Measurements from ENCODE around the gene PHYKPL. TPM values are rescaled to one million over a fixed set of nuclear protein-coding genes. Genes with fewer than 3 reads are reported as not detected.

Gene PHYKPL
- total and polyA plus RNA-seq, 9 donors: 31.8 to 93.3 (median 61.6) TPM

DNA sequence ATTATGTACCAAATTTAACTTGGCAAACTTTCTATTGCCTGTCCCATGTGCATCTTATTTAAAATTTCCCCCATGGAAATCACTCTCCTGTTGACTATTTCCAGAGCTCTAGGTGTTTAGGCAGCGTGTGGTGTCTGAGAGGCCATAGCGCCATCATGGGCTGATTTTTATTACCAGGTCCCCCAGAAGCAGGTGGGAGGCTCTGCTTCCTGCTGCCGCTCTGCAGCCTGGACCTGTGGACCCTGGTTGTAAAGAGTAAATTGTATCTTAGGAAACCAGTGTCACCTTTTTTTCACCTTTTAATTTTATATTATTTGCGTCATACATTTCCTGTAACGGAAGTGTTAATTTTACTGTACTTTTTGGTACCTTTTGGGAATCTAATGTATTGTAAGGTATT lies 21.9 kb downstream of the PHYKPL start:
- H3K9me3 ChIP-seq: no peaks in the 10 kb centered on the region
- intact Hi-C loops (cut with DNase I): no loop called here
- no peaks in the 10 kb centered on the region for H3K27me3 ChIP-seq
- no peak for TF ChIP-seq CTCF (IDR thresholded peaks at IDR 0.05)
- no peak for TF ChIP-seq EP300 (IDR thresholded peaks at IDR 0.05)
- no peak for TF ChIP-seq POLR2A (IDR thresholded peaks at IDR 0.05)
- no peak overlapping the region for H3K27ac ChIP-seq
- no peak for DNase-seq
- peaks cover 8% of the 10 kb centered on the region for H3K4me1 ChIP-seq (ENCODE audit: insufficient read depth)
- H3K36me3 ChIP-seq: no peaks in the 10 kb centered on the region
- 88 to 90% (median 88%) methylated on average over 5 of the region's 5 CpGs for WGBS, 3 donors
- H3K4me3 ChIP-seq: no peak overlapping the region

DNA sequence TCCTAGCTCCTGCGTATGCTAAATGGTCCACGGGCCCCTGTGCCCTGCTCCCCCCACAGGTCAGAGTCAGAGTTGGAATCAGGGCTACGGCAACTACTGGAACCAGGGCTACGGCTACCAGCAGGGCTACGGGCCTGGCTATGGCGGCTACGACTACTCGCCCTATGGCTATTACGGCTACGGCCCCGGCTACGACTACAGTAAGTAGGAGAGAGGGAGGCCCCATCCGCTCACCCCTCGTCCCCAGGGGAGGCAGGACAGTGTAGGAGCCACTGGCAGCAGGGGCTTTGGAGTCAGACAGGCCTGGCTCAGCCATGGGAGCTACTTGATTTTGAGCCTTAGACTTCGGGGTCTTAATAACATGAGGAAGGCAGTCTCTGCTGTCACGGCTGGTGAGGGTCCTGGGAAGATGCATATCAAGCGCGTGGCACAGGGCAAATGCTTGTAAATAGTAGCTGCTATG lies 22.5 kb downstream of the PHYKPL start:
- intact Hi-C loops (cut with DNase I): no loop called here
- Histone ChIP-seq H3K36me3 (no peaks in the 10 kb centered on the region), H3K4me3 (no peak overlapping the region), H3K9me3 (no peaks in the 10 kb centered on the region), H3K27me3 (no peaks in the 10 kb centered on the region), H3K4me1 (ENCODE audit: insufficient read depth) (peaks cover 10% of the 10 kb centered on the region), H3K27ac (no peak overlapping the region)
- TF ChIP-seq EP300 (IDR thresholded peaks at IDR 0.05): no peak
- TF ChIP-seq POLR2A (IDR thresholded peaks at IDR 0.05): no peak
- no peak for TF ChIP-seq CTCF (IDR thresholded peaks at IDR 0.05)
- no peak for DNase-seq
- WGBS, 3 donors: 85 to 89% (median 87%) methylated on average over 18 of the region's 18 CpGs

DNA sequence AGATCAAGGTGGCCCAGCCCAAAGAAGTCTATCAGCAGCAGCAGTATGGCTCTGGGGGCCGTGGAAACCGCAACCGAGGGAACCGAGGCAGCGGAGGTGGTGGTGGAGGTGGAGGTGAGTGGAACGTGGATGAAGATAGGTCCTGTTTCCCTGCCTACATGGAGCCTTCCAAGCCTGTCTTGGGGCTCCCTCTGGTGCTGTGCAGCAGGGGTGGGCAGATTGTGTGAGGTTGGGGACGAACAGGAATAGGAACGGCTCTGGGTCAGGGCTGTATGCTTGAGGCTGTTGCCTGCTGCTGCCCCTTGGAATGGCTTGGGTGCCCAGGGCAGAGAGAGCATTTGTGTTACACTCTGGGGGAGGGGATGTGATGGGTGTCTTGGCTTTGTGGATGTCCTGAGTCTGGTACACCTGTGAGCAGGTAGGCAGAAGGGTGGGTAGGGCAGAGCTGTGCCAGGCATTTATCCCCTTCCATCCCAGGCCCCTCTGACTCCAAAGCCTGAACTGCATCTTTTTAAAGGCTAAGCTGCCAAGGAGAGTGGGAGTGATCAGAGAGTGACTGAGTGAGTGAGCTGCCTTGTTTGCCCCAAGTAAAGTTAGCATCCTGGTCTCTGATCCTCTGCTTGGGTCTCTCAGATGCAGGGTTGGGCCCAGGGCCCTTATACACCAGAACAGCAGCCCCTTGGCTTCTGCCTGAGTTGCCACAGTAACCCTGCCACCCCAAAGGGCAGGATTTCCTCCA lies 23.1 kb downstream of the PHYKPL start:
- intact Hi-C loops (cut with DNase I): no loop called here
- 72 to 78% (median 77%) methylated on average over 8 of the region's 8 CpGs for WGBS, 3 donors
- DNase-seq: no peak
- no peaks in the 10 kb centered on the region for H3K27me3 ChIP-seq
- no peak overlapping the region for H3K4me3 ChIP-seq
- H3K9me3 ChIP-seq: no peaks in the 10 kb centered on the region
- no peak overlapping the region for H3K27ac ChIP-seq
- no peaks in the 10 kb centered on the region for H3K36me3 ChIP-seq
- TF ChIP-seq EP300 (IDR thresholded peaks at IDR 0.05) (no peak), CTCF (IDR thresholded peaks at IDR 0.05) (no peak), POLR2A (IDR thresholded peaks at IDR 0.05) (no peak)
- peaks cover 10% of the 10 kb centered on the region for H3K4me1 ChIP-seq (ENCODE audit: insufficient read depth)

DNA sequence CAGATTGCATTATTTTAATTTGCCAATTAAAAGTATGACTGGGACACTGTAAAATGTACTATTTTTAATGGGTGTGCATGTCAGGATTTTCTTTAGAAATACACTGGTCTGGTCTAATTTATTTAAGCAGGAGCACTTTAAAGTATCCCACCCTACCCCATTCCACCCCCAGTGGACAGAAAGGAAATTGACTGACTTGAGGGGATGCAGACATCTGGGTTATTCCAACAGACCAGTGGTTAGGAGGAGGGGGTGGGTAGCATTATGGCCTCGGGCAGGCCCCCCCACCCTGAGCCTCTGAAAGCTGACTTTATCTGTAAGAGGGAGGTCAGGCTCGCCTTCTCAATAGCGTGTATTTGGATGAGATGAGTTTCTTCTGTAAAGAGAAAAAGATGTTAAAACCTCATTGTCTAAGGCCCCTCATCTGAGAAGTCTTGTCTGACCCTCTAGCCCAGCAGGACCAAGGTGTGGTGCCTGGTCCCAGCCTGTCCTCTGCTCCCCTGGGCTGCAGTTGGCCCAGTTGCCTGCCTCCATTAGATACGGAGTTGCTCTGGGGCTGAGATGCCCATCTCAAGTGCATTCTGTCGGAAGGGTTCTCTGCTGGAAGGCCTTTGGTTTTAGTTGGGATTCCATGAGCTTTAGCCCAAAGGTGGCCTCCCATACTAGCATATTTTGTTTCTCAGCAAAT lies 23.9 kb downstream of the PHYKPL start:
- no peak for DNase-seq
- no peaks in the 10 kb centered on the region for H3K36me3 ChIP-seq
- H3K4me3 ChIP-seq: no peak overlapping the region
- 62 to 69% (median 63%) methylated on average over 5 of the region's 5 CpGs for WGBS, 3 donors
- peaks cover 10% of the 10 kb centered on the region for H3K4me1 ChIP-seq (ENCODE audit: insufficient read depth)
- no peaks in the 10 kb centered on the region for H3K9me3 ChIP-seq
- TF ChIP-seq EP300 (IDR thresholded peaks at IDR 0.05) (no peak), POLR2A (IDR thresholded peaks at IDR 0.05) (no peak), CTCF (IDR thresholded peaks at IDR 0.05) (no peak)
- no peaks in the 10 kb centered on the region for H3K27me3 ChIP-seq
- intact Hi-C loops (cut with DNase I): no loop called here
- H3K27ac ChIP-seq: no peak overlapping the region
